ENCODE data around the gene CPZ.

- TF ChIP-seq CTCF (IDR thresholded peaks at IDR 0.05 in 8 of 11, conservative IDR thresholded peaks at IDR 0.05 in 3 of 11), result no peak
- no peak for TF ChIP-seq POLR2AphosphoS5 (IDR thresholded peaks at IDR 0.05)
Measured at GRCh38 chr4:8653326-8654000, 60.9 kb downstream of the CPZ start.
